Right lung (tissue), 5 donors: ENCODE data around the gene NLRP4. TPM values are rescaled to one million over a fixed set of nuclear protein-coding genes. Genes with fewer than 3 reads are reported as not detected.
"Not testable (repeated sequence)": the region's sequence is repeated elsewhere in the genome, so short reads cannot be mapped to it uniquely, and the experiment has no call there.

ENCODE experiments used
- DNase-seq, 2 donors: peaks; one replicate each; pipeline ENCODE4 v3.0.0-alpha.2; 2013
- polyA plus RNA-seq, 5 donors: library from polyadenylated mRNA; unstranded; fragments of 120-200 nt; gene quantifications; one replicate each; pipeline versions ENCODE4 v1.2.1 to v1.2.3, GENCODE V29; 2013; ENCODE audit warnings: inconsistent platforms in 1 of 5, low replicate concordance in 1 of 5; ENCODE audit not compliant: insufficient read length in 5 of 5, insufficient read depth in 1 of 5

The NLRP4 gene
- polyA plus RNA-seq, 5 donors = not detected

DNA sequence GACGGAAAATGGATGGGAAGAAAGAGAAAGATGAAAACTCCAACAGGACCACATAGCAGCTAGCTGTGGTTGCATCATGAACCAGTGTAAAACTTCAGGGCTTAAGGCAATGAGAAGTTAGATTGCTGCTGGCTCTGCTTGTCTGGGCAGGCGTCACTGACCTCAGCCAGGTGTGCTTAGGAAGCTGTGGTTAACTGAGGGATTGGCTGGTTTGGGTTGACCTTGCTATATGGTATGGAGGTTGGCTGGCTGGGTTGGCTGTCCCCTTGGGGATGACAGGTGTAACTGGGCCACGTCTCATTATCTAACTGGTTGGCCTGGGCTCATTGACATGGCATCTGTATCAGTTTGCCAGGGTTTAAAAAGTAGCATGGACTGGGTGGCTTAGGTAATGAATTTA is 40.9 kb downstream of the NLRP4 start:
- DNase-seq = no peak

DNA sequence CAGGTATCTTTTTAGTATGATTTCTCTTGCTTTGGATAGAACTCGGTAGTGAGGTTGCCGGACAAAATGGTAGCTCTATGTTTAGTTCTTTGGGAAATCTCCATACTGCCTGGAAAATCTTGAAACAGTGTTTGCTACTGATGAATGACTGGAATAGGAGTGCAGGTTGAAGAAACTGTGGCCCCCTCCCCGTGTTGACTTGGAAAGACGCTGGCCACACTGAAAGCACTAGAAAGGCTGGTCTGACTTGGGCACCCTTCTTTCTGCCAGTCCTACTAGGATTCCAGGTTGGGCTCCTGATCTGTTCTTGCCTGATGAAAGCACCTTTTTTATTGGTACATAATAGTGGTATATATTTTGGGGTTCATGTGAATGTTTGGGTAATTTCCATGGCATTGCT is 46.3 kb downstream of the NLRP4 start:
- no peak for DNase-seq

DNA sequence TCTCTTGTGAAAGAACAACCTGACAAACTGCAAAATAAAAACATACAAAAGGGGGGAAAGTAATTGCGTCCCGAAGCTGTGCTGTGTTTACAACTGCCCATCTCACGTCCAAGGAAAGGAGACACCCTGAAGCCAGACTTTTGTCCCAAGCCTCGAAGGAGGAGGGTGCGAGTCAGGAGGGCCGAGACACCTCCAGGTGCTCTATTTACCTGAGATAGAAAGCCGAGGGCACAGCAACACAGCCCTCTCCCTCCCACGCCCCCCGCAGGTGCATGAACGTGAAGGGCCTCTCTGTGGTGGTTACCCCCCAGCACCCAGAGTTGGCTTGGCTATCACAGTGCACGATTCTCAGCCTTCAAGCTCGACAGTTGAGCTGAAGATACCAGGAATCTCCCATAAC is 62.6 kb downstream of the NLRP4 start:
- no peak for DNase-seq

DNA sequence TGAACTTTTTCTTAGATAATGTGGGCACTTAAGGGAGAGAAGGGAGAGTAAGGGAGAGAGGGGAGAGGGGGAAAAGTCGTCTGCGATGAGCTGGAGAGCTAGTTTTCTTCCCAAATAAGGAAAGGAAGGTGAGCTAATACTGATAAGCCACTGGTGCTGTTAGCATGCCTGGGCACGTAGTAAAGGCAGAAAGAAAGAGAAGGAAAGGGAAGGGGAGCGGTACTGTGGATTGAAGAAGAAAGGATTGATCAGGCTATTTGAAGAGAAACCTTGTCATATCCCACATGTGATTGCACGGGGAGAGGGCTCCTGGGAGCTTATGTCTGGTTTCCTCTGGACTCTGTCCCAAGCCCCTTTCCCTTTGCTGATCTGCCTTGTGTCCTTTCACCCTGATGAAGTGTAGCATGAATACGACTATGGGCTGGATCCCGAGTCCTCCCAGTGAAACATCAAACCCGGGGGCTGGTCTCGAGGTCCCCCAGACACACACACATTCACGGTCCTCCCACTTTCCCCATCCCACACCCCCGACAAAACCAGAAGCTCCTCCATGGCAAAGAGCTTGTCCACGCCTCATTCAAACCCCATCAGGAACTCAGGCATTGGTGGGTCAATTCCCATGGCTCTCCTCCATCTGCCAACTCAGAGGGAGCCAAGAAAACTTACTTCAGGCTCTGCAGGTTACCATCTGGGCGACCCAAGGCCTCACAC is 65.2 kb downstream of the NLRP4 start:
- no peak for DNase-seq

DNA sequence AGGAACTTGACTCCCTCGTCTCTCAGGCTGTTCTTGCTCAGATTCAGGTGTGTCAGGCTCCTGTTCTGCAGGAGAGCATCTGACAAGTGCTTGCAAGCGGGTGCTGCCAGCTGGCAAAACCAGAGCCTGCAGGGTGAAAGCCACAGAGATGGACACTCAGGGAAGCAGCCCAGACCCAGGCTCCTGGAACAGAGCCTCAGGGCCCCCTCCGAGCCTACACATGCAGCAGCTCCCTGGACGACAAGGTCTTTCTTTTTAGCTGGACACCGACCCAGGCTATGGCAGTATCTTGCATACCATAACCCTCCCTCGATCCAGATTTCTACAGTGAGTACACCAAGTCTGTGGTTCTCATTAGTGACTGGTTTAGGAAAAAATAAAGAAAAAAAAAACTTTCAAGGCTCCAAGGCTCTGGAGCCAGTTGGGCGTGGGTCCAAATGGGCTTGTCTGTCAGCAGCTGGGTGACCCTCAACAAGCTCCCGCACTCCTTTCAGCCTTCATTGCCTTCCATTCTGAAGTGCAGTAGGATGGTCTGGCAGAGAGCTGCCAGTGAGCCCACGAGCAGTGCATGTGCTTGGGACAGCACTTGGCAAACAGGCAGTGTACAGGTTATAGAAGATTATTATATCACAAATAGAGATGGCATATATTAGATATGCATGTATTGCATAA is 65.9 kb downstream of the NLRP4 start:
- DNase-seq = no peak

DNA sequence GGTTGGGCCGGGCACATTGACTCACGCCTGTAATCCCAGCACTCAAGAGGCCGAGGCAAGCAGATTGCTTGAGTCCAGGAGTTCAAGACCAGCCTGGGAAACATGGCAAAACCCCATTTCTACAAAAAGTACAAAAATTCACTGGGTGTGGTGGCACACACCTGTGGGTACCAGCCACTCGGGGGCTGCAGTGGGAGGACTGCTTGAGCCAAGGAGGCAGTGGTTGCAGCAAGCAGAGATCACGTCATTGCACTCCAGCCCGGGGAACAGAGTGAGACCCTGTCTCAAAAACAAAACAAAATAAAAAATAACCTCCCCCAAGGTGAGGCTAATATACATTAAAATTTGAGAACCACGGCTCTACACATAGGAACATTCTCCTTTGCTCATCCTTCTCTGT is 70.9 kb downstream of the NLRP4 start:
- DNase-seq = no peak

DNA sequence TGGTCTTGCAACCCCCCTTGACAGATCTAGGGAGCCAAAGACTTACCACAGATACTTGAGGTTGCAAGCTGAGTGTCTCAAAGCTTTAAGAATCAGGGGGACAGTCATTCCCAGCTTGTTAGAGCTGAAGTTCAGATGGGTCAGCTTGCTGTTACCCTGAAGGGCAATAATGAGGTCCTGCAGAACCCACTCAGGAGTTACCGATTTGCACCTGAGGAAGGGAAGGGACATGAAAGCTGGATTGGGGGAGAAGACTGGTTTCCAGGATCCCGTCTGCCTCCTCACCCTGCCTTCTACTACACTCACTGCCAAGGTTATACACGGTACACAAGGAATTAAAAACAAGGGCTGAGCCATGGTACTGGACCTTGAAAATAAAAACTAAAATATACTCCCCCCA is 71.4 kb downstream of the NLRP4 start:
- no peak for DNase-seq

DNA sequence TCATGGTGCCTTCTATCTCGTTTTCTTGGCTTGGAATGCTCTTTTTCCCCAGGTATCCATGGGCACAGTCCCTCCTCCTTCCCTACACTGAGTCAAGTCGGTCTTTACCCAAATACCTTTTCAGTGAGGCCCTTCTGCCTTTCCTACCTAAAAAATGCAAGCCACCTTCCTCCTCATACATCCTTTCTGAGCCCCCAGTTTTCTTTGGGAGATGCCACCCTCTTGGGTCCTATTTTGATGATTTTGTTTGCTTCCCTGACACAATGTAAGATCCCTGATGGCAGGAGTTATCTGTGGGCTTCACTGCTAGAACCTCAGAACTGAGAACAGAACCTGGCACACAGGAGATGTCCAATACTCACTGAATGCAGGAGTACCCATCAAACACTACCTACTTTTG is 73.5 kb downstream of the NLRP4 start:
- no peak for DNase-seq

DNA sequence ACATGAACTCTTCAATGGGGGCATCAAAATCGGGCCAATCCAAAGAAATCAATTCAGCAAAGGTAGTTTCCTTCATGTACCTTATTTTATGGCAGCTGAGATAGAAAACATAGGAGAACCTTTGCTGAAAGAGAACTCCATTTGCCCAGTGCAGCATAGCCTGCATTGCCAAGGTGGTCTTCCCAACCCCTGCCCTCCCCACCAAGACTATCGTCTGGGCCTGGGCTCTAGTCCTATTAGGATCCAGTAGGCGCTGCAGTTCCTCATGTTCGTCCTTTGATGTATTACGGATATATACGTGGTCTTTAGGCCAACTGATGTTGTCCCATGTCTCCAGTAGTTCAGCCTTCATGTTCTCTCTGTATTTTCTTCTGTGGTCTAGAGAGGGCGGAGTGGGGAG is 76.6 kb downstream of the NLRP4 start:
- DNase-seq = no peak

DNA sequence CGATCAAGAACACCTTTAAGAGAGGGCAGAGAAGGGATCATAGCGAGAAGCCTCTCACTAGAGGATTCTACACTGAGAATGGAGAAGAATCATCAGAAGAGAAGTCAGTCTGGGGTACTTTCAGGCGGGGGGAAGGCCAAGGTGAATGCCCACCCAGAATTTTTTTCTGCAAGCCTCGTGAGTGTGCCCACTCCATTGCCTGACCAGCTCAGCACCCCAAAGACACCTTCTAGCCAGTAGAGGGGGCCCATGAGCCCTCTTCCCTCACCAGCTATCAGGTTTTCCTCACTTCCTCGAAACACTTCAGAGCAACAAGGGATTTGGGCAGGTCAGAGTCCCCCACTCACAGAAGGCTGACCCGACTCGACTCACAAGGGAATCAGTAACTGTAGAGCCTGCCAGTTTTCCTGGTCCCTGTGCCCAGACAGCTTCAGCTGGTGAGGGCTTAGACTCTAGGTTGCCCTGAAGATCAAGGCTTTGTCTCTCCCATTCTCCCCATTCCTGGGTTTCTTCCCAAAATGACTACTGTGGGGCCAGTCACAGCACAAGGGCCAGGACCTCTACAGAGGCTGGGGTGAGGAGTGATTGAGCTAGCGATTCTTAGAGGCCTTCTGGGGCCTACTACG is 77.4 kb downstream of the NLRP4 start:
- no peak for DNase-seq

DNA sequence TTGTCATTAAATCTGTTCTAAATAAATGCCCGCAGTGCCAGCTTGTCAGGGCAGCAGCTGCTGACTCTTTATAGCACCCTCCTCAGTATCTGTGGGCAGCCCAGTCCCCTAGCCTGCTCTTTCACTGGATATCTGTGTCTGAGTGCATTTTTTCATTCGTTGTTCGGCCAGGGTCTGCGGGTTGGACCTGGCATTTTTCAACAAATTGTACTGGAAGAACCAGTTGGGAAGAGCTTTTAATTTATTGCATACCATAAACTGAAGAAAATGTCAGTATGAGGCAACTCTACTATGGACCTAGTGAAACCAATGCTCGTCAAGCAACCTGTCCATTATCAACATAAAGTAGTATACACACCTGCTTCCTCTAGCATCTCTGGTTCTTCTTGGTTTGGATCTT is 87.2 kb downstream of the NLRP4 start:
- DNase-seq = no peak

DNA sequence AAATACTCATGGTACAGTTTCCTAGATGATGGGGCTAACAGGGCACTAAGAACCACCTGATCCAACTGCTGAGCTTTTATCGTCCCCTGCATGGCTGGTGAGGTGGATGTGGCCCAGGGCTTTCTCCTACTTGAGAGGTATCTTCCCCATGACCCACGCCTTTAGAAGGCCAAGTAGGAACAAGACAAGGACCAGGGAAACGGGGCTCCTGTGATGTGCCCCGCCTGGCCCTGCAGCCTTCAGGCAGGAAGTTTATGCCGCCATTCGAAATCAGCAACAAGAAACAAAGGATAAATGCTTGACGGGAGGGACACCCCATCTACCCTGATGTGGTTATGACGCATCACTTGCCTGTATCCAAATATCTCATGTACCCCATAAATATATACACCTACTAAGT is 91.7 kb downstream of the NLRP4 start:
- no peak for DNase-seq

DNA sequence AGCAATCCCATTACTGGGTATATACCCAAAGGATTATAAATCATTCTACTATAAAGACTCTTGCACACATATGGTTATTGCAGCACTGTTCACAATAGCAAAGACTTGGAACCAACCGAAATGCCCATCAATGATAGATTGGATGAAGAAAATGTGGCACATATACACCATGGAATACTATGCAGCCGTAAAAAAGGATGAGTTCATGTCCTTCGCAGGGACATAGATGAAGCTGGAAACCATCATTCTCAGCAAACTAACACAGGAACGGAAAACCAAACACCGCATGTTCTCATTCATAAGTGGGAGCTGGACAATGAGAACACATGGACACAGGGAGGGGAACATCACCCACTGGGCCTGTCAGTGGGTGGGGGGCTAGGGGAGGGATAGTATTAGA is 92.9 kb downstream of the NLRP4 start:
- not testable (repeated sequence) for DNase-seq

DNA sequence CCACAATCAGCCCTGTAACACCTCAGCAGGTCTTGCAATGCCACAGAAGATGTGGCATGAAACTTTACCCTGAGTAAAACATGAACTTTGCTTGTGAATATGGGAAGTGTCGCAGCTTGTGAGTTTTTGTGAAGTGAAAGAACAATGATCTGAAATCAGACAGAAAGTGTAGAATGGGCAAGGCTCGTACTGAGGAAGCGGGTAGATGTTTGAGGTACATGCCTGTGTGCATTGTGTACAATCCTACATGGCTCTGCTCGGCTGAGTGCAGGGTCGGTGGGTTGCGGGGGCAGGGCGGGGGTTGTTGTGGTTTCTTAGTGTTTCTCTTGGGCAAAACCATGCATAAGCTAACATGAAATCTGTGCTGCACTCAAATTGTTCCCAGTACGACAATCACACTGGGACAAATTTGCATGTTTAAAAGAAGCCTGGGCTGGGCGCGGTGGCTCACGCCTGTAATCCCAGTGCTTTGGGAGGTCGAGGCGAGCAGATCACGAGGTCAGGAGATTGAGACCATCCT is 94.7 kb downstream of the NLRP4 start:
- DNase-seq = no peak

Other genes starting within 250 kb of the NLRP4 start
- 10 to 100 TPM; 16.3 to 24.9 (median 19.1) TPM for gene FIZ1, start 237.0 kb upstream of the NLRP4 start, polyA plus RNA-seq
- gene ZNF524, start 236.3 kb upstream of the NLRP4 start, polyA plus RNA-seq = 10 to 100 TPM in 1 of 5 donors, 1 to 10 TPM in 4; 6.0 to 11.8 (median 6.1) TPM
- gene ZNF865, start 230.9 kb upstream of the NLRP4 start, polyA plus RNA-seq = 10 to 100 TPM in 1 of 5 donors, 1 to 10 TPM in 4; 5.3 to 15.5 (median 7.9) TPM
- 10 to 100 TPM in 1 of 5 donors, 1 to 10 TPM in 4; 7.8 to 11.6 (median 8.8) TPM for gene ZNF784, start 212.0 kb upstream of the NLRP4 start, polyA plus RNA-seq
- gene ZNF580, start 195.5 kb upstream of the NLRP4 start, polyA plus RNA-seq = 10 to 100 TPM; 32.1 to 56.3 (median 38.3) TPM
- gene ZNF581, start 192.9 kb upstream of the NLRP4 start, polyA plus RNA-seq = 10 to 100 TPM; 23.0 to 36.0 (median 29.5) TPM
- 10 to 100 TPM; 11.2 to 19.3 (median 13.7) TPM for gene CCDC106, start 188.3 kb upstream of the NLRP4 start, polyA plus RNA-seq
- gene U2AF2, start 181.5 kb upstream of the NLRP4 start, polyA plus RNA-seq = 100 to 1,000 TPM; 137 to 222 (median 182) TPM
- gene EPN1, start 161.3 kb upstream of the NLRP4 start, polyA plus RNA-seq = 100 to 1,000 TPM in 1 of 5 donors, 10 to 100 TPM in 4; 57.6 to 140 (median 75.7) TPM
- gene NLRP9, start 98.1 kb upstream of the NLRP4 start, polyA plus RNA-seq = under 1 TPM in 1 of 5 donors, not detected in 4; 0.06 TPM
- gene RFPL4A, start 77.4 kb upstream of the NLRP4 start, polyA plus RNA-seq = under 1 TPM in 1 of 5 donors, not detected in 4; 0.14 TPM
- not detected for gene RFPL4AL1, start 67.4 kb upstream of the NLRP4 start, polyA plus RNA-seq
- under 1 TPM in 2 of 5 donors, not detected in 3; 0.04 to 0.12 TPM for gene NLRP11, start 4.5 kb upstream of the NLRP4 start, polyA plus RNA-seq
- not detected for gene NLRP13, start 95.8 kb downstream of the NLRP4 start, polyA plus RNA-seq
- gene NLRP8, start 111.3 kb downstream of the NLRP4 start, polyA plus RNA-seq = not detected
- not detected for gene NLRP5, start 150.2 kb downstream of the NLRP4 start, polyA plus RNA-seq